H1 (cell line): ENCODE results near the gene HS6ST1. TPM values are rescaled to one million over a fixed set of nuclear protein-coding genes. Genes with fewer than 3 reads are reported as not detected.

Experiments used
- CTCF ChIA-PET: fragments of 300-600 bp; sonication (Branson Sonifier 250); formaldehyde crosslinking; loops from one replicate; lab custom pipeline; 2021; ENCODE audit not compliant: partially characterized antibody; lab: Charles Lee
- POLR2A ChIA-PET: fragments of 300-600 bp; sonication (Branson Sonifier 250); formaldehyde crosslinking; loops from one replicate; lab custom pipeline; 2021; ENCODE audit warnings: inconsistent platforms; ENCODE audit not compliant: partially characterized antibody; lab: Charles Lee
- DNase-seq, 2 experiments: peaks; one replicate each; pipeline versions ENCODE4 v3.0.0 to v3.0.0-alpha.2; 2010 to 2022; ENCODE audit warnings: low spot score in 2 of 2, low read depth in 1 of 2, mixed read lengths in 1 of 2
- FAIRE-seq: peaks from 2 replicates; lab custom pipeline; 2011; peaks lifted over from hg19 to GRCh38; lab: Jason Lieb, UNC
- H2AFZ ChIP-seq: 2 replicates; pipeline ENCODE4 v1.8.1; 2012; ENCODE audit warnings: low read length, inconsistent platforms
- H2AK5ac ChIP-seq: 2 replicates; pipeline ENCODE4 v1.6.1; 2013; ENCODE audit warnings: low read depth, low read length
- H2BK120ac ChIP-seq: replicated peaks from 2 replicates; pipeline ENCODE3; 2013; ENCODE audit warnings: low read depth, low read length, inconsistent platforms
- H2BK12ac ChIP-seq: 2 replicates; pipeline ENCODE4 v1.6.1; 2013; ENCODE audit warnings: low read depth, low read length
- H2BK15ac ChIP-seq: 2 replicates; pipeline ENCODE4 v1.6.1; 2013; ENCODE audit warnings: low read length
- H2BK20ac ChIP-seq: 2 replicates; pipeline ENCODE4 v1.6.1; 2013; ENCODE audit warnings: low read length
- H2BK5ac ChIP-seq: 2 replicates; pipeline ENCODE4 v1.6.1; 2013; ENCODE audit warnings: low read depth, low read length
- H3K14ac ChIP-seq: 2 replicates; pipeline ENCODE4 v1.6.1; 2013; ENCODE audit warnings: inconsistent platforms; ENCODE audit not compliant: insufficient read length
- H3K18ac ChIP-seq: 2 replicates; pipeline ENCODE4 v1.6.1; 2013; ENCODE audit warnings: low read length; ENCODE audit errors: extremely low read depth
- H3K23ac ChIP-seq: 2 replicates; pipeline ENCODE4 v1.6.1; 2013; ENCODE audit warnings: inconsistent platforms; ENCODE audit not compliant: insufficient read length
- H3K23me2 ChIP-seq: 2 replicates; pipeline ENCODE4 v1.6.1; 2013; ENCODE audit warnings: low read depth, low read length
- H3K27ac ChIP-seq: 2 replicates; pipeline ENCODE4 v1.6.1; 2011; ENCODE audit warnings: low read depth, low read length, inconsistent platforms
- H3K27me3 ChIP-seq, 4 experiments: replicated peaks in 1 of 4; 1 replicate in 1 of 4; 2 replicates in 3 of 4; pipeline versions ENCODE4 v1.6.1 to v1.8.1; 2011 to 2013; ENCODE audit warnings: low read length in 3 of 4, mild to moderate bottlenecking in 3 of 4, inconsistent platforms in 2 of 4, mixed read lengths in 2 of 4, moderate library complexity in 1 of 4; ENCODE audit not compliant: control insufficient read depth in 3 of 4, insufficient read depth in 3 of 4; ENCODE audit errors: extremely low read depth in 1 of 4
- H3K36me3 ChIP-seq, 4 experiments: 2 replicates each; pipeline versions ENCODE4 v1.6.1 to v1.8.1; 2011 to 2013; ENCODE audit warnings: mild to moderate bottlenecking in 4 of 4, low read length in 3 of 4, moderate library complexity in 2 of 4, control low read depth in 1 of 4, inconsistent platforms in 1 of 4; ENCODE audit not compliant: insufficient read depth in 4 of 4, control insufficient read depth in 2 of 4
- H3K4ac ChIP-seq: replicated peaks from 2 replicates; pipeline ENCODE3; 2013; ENCODE audit warnings: low read length, low read depth, mixed read lengths, inconsistent platforms; ENCODE audit not compliant: insufficient read length
- H3K4me1 ChIP-seq, 4 experiments: replicated peaks in 1 of 4; 1 replicate in 1 of 4; 2 replicates in 3 of 4; pipeline versions ENCODE4 v1.6.1 to v1.8.1; 2011 to 2013; ENCODE audit warnings: low read length in 3 of 4, inconsistent platforms in 2 of 4, mixed read lengths in 1 of 4; ENCODE audit not compliant: insufficient read depth in 4 of 4, control insufficient read depth in 3 of 4
- H3K4me2 ChIP-seq, 2 experiments: 2 replicates each; pipeline versions ENCODE4 v1.6.1 to v1.8.1; 2011 to 2013; ENCODE audit warnings: low read depth in 2 of 2, low read length in 2 of 2, control low read depth in 1 of 2, inconsistent platforms in 1 of 2, mild to moderate bottlenecking in 1 of 2; ENCODE audit not compliant: insufficient read depth in 1 of 2
- H3K4me3 ChIP-seq, 4 experiments: fragments of 200-600, 300-600 bp in 1 of 4; sonication (generic), shearing (Covaris generic), sonication (Bioruptor Twin) in 1 of 4; 2 replicates each; pipeline versions ENCODE4 v1.5.1 to v1.8.1; 2011 to 2016; ENCODE audit warnings: low read length in 4 of 4, low read depth in 3 of 4, control low read depth in 2 of 4, inconsistent platforms in 2 of 4, mild to moderate bottlenecking in 2 of 4, mixed read lengths in 1 of 4, moderate library complexity in 1 of 4; ENCODE audit not compliant: insufficient read depth in 2 of 4; ENCODE audit errors: extremely low read depth in 1 of 4
- H3K56ac ChIP-seq: replicated peaks from 2 replicates; pipeline ENCODE3; 2013; ENCODE audit warnings: low read depth, mild to moderate bottlenecking, mixed read lengths, low read length, inconsistent platforms; ENCODE audit not compliant: insufficient read length
- H3K79me1 ChIP-seq: 2 replicates; pipeline ENCODE4 v1.6.1; 2013; ENCODE audit warnings: low read depth, low read length, control low read depth
- H3K79me2 ChIP-seq, 2 experiments: 2 replicates each; pipeline versions ENCODE4 v1.6.1 to v1.8.1; 2012 to 2013; ENCODE audit warnings: low read length in 2 of 2, mild to moderate bottlenecking in 2 of 2, inconsistent platforms in 1 of 2; ENCODE audit not compliant: insufficient read depth in 2 of 2, control insufficient read depth in 1 of 2
- H3K9ac ChIP-seq, 4 experiments: replicated peaks in 1 of 4; 1 replicate in 1 of 4; 2 replicates in 3 of 4; pipeline versions ENCODE4 v1.6.1 to v1.8.1; 2011 to 2013; ENCODE audit warnings: low read depth in 3 of 4, low read length in 3 of 4, control low read depth in 2 of 4, mild to moderate bottlenecking in 2 of 4, moderate library complexity in 2 of 4, inconsistent platforms in 1 of 4; ENCODE audit errors: extremely low read depth in 1 of 4
- H3K9me3 ChIP-seq, 2 experiments: 2 replicates each; pipeline versions ENCODE4 v1.6.1 to v1.8.1; 2012 to 2013; ENCODE audit warnings: mild to moderate bottlenecking in 2 of 2, moderate library complexity in 2 of 2, control low read depth in 1 of 2, inconsistent platforms in 1 of 2, low read depth in 1 of 2, low read length in 1 of 2, mixed read lengths in 1 of 2; ENCODE audit not compliant: insufficient read depth in 2 of 2
- H4K20me1 ChIP-seq, 2 experiments: replicated peaks in 1 of 2; 2 replicates each; pipeline versions ENCODE3 to v1.8.1; 2011 to 2013; ENCODE audit warnings: inconsistent platforms in 2 of 2, low read length in 2 of 2, mild to moderate bottlenecking in 1 of 2; ENCODE audit not compliant: insufficient read depth in 2 of 2, control insufficient read depth in 1 of 2
- H4K5ac ChIP-seq: 2 replicates; pipeline ENCODE4 v1.6.1; 2013; ENCODE audit warnings: low read length, low read depth, mixed read lengths, inconsistent platforms; ENCODE audit not compliant: insufficient read length
- H4K8ac ChIP-seq: 2 replicates; pipeline ENCODE4 v1.8.0; 2013; ENCODE audit warnings: mild to moderate bottlenecking, moderate library complexity, low read length, inconsistent platforms; ENCODE audit not compliant: insufficient read depth; ENCODE audit errors: extremely low read depth
- H4K91ac ChIP-seq: replicated peaks from 2 replicates; pipeline ENCODE3; 2013; ENCODE audit warnings: low read length, mixed read lengths, inconsistent platforms; ENCODE audit not compliant: insufficient read length
- ATF3 ChIP-seq: IDR thresholded peaks from 2 replicates; pipeline ENCODE4 v1.6.1; 2011; ENCODE audit warnings: low read depth, mild to moderate bottlenecking, low read length; ENCODE audit not compliant: insufficient read depth
- CTCF ChIP-seq, 3 experiments: IDR thresholded peaks; 1 replicate in 2 of 3; 2 replicates in 1 of 3; pipeline versions ENCODE4 v1.5.1 to v1.6.1; 2011; ENCODE audit warnings: low read length in 3 of 3, mild to moderate bottlenecking in 3 of 3, inconsistent platforms in 2 of 3, low read depth in 1 of 3, moderate library complexity in 1 of 3; ENCODE audit not compliant: insufficient read depth in 1 of 3; ENCODE audit errors: control extremely low read depth in 1 of 3
- GABPA ChIP-seq: IDR thresholded peaks from 2 replicates; pipeline ENCODE4 v1.6.1; 2011; ENCODE audit warnings: mild to moderate bottlenecking, low read length, moderate library complexity, borderline replicate concordance; ENCODE audit not compliant: insufficient read depth
- JUND ChIP-seq: IDR thresholded peaks from 2 replicates; pipeline ENCODE4 v1.6.1; 2011; ENCODE audit warnings: mild to moderate bottlenecking, improper control_type of control experiment, low read length
- KDM5A ChIP-seq: fragments of 200-600 bp; IDR thresholded peaks from 2 replicates; pipeline ENCODE4 v1.7.1; 2012; ENCODE audit warnings: mild to moderate bottlenecking, low read length, inconsistent platforms, mixed read lengths
- NANOG ChIP-seq: IDR thresholded peaks from 2 replicates; pipeline ENCODE4 v1.6.1; 2011; ENCODE audit warnings: low read length, low read depth, mild to moderate bottlenecking, inconsistent platforms; ENCODE audit not compliant: insufficient read depth, poor library complexity, severe bottlenecking
- POU5F1 ChIP-seq: IDR thresholded peaks from 2 replicates; pipeline ENCODE4 v1.6.1; 2011; ENCODE audit warnings: low read depth, mild to moderate bottlenecking, low read length, moderate library complexity
- RXRA ChIP-seq: IDR thresholded peaks from 2 replicates; pipeline ENCODE4 v1.6.1; 2011; ENCODE audit warnings: low read depth, mild to moderate bottlenecking, low read length, moderate library complexity; ENCODE audit not compliant: insufficient read depth
- SIN3A ChIP-seq, 2 experiments: IDR thresholded peaks in 1 of 2; conservative IDR thresholded peaks in 1 of 2; 2 replicates each; pipeline ENCODE4 v1.6.1; 2011 to 2012; ENCODE audit warnings: low read length in 2 of 2, improper control_type of control experiment in 1 of 2, low read depth in 1 of 2, mild to moderate bottlenecking in 1 of 2
- TBP ChIP-seq: IDR thresholded peaks from 2 replicates; pipeline ENCODE4 v1.6.1; 2011; ENCODE audit warnings: low read depth, low read length, improper control_type of control experiment
- WGBS, 2 experiments: shearing (Covaris generic) in 1 of 2; methylation state at CpG; one replicate each; pipeline versions ENCODE4 v1.1.6 to v1.1.7; 2013 to 2015; ENCODE audit warnings: low lambda C conversion rate in 2 of 2, mixed read lengths in 2 of 2, inconsistent platforms in 1 of 2, low coverage in 1 of 2, missing lambda C conversion rate in 1 of 2; ENCODE audit not compliant: insufficient replicate concordance in 2 of 2, insufficient coverage in 1 of 2, insufficient read length in 1 of 2; ENCODE audit errors: extremely low coverage in 1 of 2, missing lambda C conversion rate in 1 of 2; 5-methylcytosine and 5-hydroxymethylcytosine counted together
- polyA plus RNA-seq, 7 experiments: library from polyadenylated mRNA; depleted of rRNA in 3 of 7; stranded (reverse) in 5 of 7; unstranded in 2 of 7; fragments of >200 nt in 5 of 7; fragments of 200-250 nt in 2 of 7; gene quantifications; 1 replicate in 5 of 7; 2 replicates in 1 of 7; 4 replicates in 1 of 7; pipeline versions ENCODE4 v1.2.1 to v1.2.3, GENCODE V29; 2011 to 2013; ENCODE audit warnings: missing spikeins in 2 of 7, mixed read lengths in 2 of 7
- total RNA-seq: library from RNA; stranded (reverse); fragmentation: NEBNext Ultra II Directional; extraction: Animal tissue kit (Norgen Biotek cat#: 25700); gene quantifications from 2 replicates; pipeline ENCODE4 v1.2.1, GENCODE V29; 2021

The HS6ST1 gene
- total and polyA plus RNA-seq, 2 of the 8 experiments (the other 6 are each of a cell fraction or from before 2014, with no cell fraction given) = 37.4 to 74.6 TPM

GRCh38 chr2:128329607-128330006 lies 10.9 kb upstream of the HS6ST1 start:
- CTCF ChIA-PET = interaction anchor here (0.6 to 1.5 kb wide), 3 partner anchors 58 to 268 kb away, joined by 3 read pairs; no protein-coding TSS in a partner anchor
- TF ChIP-seq ATF3 (no peak), GABPA (no peak), KDM5A (no peak), SIN3A (conservative IDR thresholded peaks at IDR 0.05 in 1 of 2, IDR thresholded peaks at IDR 0.05 in 1 of 2; ENCODE audit: low read depth in 1 of 2, low read length in 2 of 2) (no peak), RXRA (no peak), POU5F1 (no peak), NANOG (no peak), TBP (no peak), JUND (no peak), CTCF (IDR thresholded peaks at IDR 0.05; ENCODE audit: control extremely low read depth in 1 of 3, insufficient read depth in 1 of 3, low read depth in 1 of 3, low read length in 3 of 3) (no peak)

More at GRCh38 chr2:128329607-128330006, 10.9 kb upstream of the HS6ST1 start:
- Histone ChIP-seq H3K14ac (no peak overlapping the region), H2AFZ (no peak overlapping the region), H3K18ac (no peak overlapping the region), H3K56ac (no peak overlapping the region), H3K4ac (no peak overlapping the region), H3K23ac (no peak overlapping the region), H2BK120ac (no peak overlapping the region), H2BK5ac (no peak overlapping the region), H3K4me1 (no peaks in the 10 kb centered on the region; a peak in 1 of 7 replicates), H4K8ac (no peak overlapping the region), H3K36me3 (no peaks in the 10 kb centered on the region), H4K91ac (no peak overlapping the region), H3K4me3 (no peak overlapping the region), H3K9ac (no peak overlapping the region), H2BK20ac (no peak overlapping the region), H3K79me1 (no peaks in the 10 kb centered on the region), H3K27me3 (no peaks in the 10 kb centered on the region), H3K23me2 (no peaks in the 10 kb centered on the region), H3K79me2 (no peaks in the 10 kb centered on the region), H3K9me3 (peaks cover 2 to 11% of the 10 kb centered on the region in 2 experiments; a peak in 2 of 4 replicates), H2AK5ac (no peak overlapping the region), H3K27ac (no peak overlapping the region), H2BK12ac (no peak overlapping the region), H2BK15ac (no peak overlapping the region), H4K5ac (no peak overlapping the region), H4K20me1 (no peaks in the 10 kb centered on the region), H3K4me2 (no peak overlapping the region)
- POLR2A ChIA-PET = no interaction called here
- WGBS, 2 experiments = 93% methylated on average over 6 of the region's 6 CpGs; no CpG with 5 or more reads in 1 of the 2 experiments
- FAIRE-seq = no peak
- no peak for DNase-seq
